Skin of body (tissue), 2 donors: Measurements from ENCODE around the gene PPM1L. TPM values are rescaled to one million over a fixed set of nuclear protein-coding genes. Genes with fewer than 3 reads are reported as not detected.

Experiments
- DNase-seq: peaks from one replicate; lab custom pipeline; 2025; lab: John Stamatoyannopoulos, UW
- total RNA-seq: library from RNA; depleted of rRNA; stranded (reverse); fragments of >200 nt; gene quantifications from one replicate; pipeline ENCODE4 v1.2.3, GENCODE V29; 2014

The PPM1L gene
- total RNA-seq, 1 donor from 2014 or later = 12.0 TPM

GRCh38 chr3:160851629-160852210, 95.7 kb downstream of the PPM1L start:
- no peak for DNase-seq

- no peak for DNase-seq
Measured at GRCh38 chr3:160852856-160853255, 96.8 kb downstream of the PPM1L start.

GRCh38 chr3:160856450-160856849, 100.4 kb downstream of the PPM1L start:
- DNase-seq = no peak

- DNase-seq = no peak
Measured at GRCh38 chr3:160857476-160858119, 101.6 kb downstream of the PPM1L start.

GRCh38 chr3:160860346-160860745, 104.3 kb downstream of the PPM1L start:
- no peak for DNase-seq

GRCh38 chr3:160869825-160870224, 113.8 kb downstream of the PPM1L start:
- DNase-seq = no peak

- DNase-seq = no peak
Measured at GRCh38 chr3:160870327-160870726, 114.3 kb downstream of the PPM1L start.

- DNase-seq = no peak
Measured at GRCh38 chr3:160874736-160875135, 118.7 kb downstream of the PPM1L start.

GRCh38 chr3:160876643-160877042, 120.6 kb downstream of the PPM1L start:
- DNase-seq = no peak

- no peak for DNase-seq
Measured at GRCh38 chr3:160879859-160880258, 123.8 kb downstream of the PPM1L start.

- DNase-seq = no peak
Measured at GRCh38 chr3:160883373-160883772, 127.3 kb downstream of the PPM1L start.

- DNase-seq = peak; percentile 12
Measured at GRCh38 chr3:160885791-160886286, 129.8 kb downstream of the PPM1L start.

- DNase-seq = no peak
Measured at GRCh38 chr3:160886421-160886820, 130.4 kb downstream of the PPM1L start.

- DNase-seq = no peak
Measured at GRCh38 chr3:160893207-160893606, 137.2 kb downstream of the PPM1L start.

- no peak for DNase-seq
Measured at GRCh38 chr3:160904691-160905090, 148.7 kb downstream of the PPM1L start.

- no peak for DNase-seq
Measured at GRCh38 chr3:160906646-160907045, 150.6 kb downstream of the PPM1L start.

- no peak for DNase-seq
Measured at GRCh38 chr3:160909917-160910316, 153.9 kb downstream of the PPM1L start.

- DNase-seq = no peak
Measured at GRCh38 chr3:160911411-160911810, 155.4 kb downstream of the PPM1L start.

- no peak for DNase-seq
Measured at GRCh38 chr3:160916472-160916871, 160.4 kb downstream of the PPM1L start.

GRCh38 chr3:160919942-160920341, 163.9 kb downstream of the PPM1L start:
- DNase-seq = no peak

GRCh38 chr3:160921020-160921635, 165.1 kb downstream of the PPM1L start:
- no peak for DNase-seq

- DNase-seq = no peak
Measured at GRCh38 chr3:160924776-160925175, 168.7 kb downstream of the PPM1L start.

- no peak for DNase-seq
Measured at GRCh38 chr3:160927620-160928019, 171.6 kb downstream of the PPM1L start.
